Amniotic stem cell (primary cell): ENCODE data around the gene CIZ1.
"Not testable (repeated sequence)": the region's sequence is repeated elsewhere in the genome, so short reads cannot be mapped to it uniquely, and the experiment has no call there.

Source experiments
- DNase-seq: peaks from one replicate; lab custom pipeline; 2025; lab: John Stamatoyannopoulos, UW

CIZ1 gene, protein sequence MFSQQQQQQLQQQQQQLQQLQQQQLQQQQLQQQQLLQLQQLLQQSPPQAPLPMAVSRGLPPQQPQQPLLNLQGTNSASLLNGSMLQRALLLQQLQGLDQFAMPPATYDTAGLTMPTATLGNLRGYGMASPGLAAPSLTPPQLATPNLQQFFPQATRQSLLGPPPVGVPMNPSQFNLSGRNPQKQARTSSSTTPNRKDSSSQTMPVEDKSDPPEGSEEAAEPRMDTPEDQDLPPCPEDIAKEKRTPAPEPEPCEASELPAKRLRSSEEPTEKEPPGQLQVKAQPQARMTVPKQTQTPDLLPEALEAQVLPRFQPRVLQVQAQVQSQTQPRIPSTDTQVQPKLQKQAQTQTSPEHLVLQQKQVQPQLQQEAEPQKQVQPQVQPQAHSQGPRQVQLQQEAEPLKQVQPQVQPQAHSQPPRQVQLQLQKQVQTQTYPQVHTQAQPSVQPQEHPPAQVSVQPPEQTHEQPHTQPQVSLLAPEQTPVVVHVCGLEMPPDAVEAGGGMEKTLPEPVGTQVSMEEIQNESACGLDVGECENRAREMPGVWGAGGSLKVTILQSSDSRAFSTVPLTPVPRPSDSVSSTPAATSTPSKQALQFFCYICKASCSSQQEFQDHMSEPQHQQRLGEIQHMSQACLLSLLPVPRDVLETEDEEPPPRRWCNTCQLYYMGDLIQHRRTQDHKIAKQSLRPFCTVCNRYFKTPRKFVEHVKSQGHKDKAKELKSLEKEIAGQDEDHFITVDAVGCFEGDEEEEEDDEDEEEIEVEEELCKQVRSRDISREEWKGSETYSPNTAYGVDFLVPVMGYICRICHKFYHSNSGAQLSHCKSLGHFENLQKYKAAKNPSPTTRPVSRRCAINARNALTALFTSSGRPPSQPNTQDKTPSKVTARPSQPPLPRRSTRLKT

DNA sequence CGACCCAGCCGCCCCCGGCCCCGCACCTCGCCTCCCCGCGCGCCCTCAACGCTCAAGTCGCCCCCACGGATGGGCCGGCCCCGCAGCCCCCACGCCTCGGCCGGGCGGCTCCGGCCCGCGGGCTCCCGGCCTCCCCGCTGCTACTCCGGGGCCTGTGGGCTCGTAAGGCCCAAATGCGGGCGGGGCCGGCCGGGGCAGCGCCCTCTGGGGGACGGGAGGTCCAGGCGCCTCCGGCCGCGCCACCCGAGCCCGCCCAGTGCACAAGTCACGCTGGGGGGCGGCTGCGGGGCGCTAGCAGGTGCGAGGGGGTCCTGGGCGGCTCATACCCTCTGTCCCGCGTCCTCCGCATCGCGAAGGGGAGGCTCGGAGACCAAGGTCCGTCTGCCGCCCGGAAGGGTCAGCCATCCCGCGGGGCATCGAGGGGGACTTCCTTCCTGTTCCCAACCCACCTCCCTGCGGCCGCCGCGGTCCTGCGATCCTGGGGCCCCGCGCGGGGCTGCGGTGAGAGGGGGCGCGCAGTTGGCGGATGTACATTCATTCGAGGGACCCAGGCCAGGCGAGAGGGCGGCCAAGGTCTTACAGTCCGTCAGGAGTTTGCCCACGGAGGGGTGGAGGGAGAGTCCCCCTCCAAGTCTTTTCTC, at the start of gene CIZ1:
Gene CIZ1 (minus strand): TSS at position 167 of the 641 bp plus-strand sequence. CDS start 715 bp downstream, outside the sequence.
- DNase-seq: no peak

DNA sequence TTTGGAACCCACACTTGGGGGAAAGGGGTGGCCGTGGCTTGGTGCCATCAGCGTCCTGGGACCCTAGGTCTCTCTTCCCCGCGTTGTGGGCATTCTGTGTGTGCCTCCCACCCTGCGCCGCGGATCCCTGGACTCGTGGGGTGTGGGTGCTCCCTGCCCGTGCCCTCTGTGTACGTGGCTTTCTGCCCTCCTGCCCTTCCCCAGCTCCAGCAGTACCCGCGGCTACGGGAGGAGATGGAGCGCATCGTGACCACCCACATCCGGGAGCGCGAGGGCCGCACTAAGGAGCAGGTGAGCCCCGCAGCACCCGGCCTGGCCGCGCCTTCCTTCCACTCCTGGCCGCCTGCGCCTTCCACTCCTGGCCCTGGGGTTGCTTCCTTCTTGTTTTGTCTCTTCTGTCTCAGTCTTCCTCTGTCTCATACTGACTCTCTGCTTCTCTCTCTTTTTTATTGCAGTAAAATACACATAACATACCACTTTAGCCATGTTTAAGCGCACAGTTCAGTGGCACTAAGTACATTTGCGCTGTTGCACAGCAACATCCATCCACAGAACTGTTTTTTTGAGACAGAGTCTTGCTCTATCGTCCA, 42.5 kb upstream of the CIZ1 start:
- no peak for DNase-seq

DNA sequence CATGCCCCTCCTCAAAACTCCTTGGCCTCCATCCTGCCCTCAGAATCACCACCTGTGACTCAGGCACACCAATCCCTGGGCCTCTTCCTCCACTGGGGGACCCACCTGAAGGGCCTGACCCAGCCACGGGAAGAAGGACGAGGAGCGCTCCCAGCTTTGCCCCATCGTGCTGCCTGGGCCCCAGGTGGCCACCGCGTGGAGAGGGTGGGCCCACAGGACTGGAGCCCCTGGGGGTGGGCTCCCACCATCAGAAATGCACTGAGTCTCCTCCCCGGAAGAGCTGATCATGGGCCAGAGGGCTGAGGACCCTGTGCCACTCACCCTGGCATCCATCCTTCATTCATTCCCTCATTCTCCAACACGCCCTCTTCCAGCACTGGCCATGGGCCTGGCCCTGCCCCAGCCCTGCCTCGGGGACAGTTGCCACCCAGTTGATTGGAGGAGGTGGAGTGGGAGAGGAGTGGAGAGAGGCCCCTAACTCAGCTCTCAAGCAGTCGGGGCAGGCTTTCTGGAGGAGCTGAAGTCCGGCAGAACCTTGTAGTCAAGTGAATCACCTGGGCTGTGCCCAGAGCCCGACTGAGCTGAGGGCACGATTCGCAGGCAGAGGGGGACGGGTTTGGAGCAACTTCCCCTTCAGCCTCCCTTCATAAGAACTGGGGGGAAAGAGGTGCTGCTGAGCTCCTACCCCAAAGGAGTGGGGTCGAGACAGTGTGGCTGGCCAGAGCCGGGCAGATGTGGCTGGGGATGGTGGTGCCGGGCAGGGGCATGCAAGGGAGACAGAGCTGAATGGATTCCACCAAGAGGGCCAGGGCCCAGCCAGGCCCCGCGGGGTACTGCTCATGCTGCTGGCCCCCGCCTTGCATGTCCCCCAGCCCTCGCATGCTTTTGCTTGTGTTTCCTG, 41.4 kb upstream of the CIZ1 start:
- DNase-seq: no peak

DNA sequence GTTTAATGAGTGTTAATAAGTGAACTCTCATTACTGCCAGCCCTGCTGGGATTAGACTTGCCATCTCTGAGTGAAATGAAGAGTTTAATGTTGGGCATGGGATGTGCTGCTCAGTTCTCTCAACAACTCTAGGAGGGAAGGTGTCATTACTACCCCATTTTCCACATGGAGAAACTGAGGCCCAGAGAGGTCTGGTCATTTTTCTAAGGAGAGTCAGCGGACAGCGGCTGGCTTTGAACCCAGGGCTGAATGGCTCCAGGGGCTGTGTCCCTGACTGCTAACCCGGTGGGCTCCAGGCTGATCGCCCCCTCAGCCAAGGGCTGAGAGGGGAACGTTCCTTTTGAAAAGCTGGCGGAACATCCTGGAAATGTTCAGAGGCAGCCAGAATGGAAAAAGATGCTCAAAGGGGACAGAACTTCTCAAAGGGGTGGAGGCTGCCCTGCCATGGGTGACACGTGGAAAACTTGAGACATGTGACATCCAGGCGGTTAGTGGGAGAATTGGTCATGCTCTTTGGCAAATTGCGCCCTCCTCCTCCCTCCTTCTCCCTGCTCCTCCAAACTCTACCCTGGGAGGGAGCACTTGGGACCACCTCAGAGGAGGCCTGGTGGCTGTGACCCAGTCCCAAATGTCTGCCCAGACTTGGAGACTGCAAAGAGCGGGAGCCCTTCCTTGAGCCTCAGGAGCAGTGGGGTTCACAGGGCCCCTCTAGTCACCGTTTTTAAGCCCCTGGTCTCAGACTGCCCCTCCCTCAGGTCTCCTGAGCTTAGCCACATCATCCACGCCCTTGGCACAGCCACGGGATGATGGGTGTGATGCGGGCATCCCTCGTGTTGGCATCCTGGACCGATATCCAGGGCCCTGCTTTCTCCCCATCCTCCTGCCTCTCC, 40.5 kb upstream of the CIZ1 start:
- DNase-seq: no peak

DNA sequence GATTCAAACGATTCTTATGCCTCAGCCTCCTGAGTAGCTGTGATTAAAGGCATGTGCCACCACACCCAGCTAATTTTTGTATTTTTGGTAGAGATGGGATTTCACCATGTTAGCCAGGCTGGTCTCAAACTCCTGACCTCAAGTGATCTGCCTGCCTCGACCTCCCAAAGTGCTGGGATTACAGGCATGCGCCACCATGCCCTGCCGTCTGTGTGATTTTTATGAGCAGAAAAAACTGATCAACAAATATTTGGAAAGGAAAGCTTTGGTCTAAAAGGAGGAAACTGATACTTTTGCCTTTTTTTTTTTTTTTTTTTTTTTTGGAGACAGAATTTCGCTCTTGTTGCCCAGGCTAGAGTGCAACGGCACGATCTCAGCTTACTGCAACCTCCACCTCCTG, 39.5 kb upstream of the CIZ1 start:
- not testable (repeated sequence) for DNase-seq

DNA sequence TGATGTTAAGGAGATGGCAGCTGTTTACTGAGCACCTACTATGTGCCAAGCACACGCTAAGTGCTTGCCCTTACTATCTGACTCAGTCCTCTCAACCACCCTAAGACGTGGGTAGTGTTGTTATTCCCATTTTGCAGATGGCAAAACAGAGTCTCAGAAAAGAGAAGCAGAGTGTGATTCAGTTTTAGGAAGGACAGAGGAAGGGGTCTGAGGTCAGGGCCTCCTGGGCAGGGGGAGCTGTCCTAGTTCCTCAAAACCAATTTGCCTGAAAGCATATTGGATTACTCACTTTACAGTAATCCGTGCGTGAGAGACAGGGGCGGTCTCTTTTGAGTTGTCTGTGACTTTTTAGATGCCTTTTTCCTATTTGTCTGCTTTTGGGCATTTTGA, 35.0 kb upstream of the CIZ1 start:
- no peak for DNase-seq

DNA sequence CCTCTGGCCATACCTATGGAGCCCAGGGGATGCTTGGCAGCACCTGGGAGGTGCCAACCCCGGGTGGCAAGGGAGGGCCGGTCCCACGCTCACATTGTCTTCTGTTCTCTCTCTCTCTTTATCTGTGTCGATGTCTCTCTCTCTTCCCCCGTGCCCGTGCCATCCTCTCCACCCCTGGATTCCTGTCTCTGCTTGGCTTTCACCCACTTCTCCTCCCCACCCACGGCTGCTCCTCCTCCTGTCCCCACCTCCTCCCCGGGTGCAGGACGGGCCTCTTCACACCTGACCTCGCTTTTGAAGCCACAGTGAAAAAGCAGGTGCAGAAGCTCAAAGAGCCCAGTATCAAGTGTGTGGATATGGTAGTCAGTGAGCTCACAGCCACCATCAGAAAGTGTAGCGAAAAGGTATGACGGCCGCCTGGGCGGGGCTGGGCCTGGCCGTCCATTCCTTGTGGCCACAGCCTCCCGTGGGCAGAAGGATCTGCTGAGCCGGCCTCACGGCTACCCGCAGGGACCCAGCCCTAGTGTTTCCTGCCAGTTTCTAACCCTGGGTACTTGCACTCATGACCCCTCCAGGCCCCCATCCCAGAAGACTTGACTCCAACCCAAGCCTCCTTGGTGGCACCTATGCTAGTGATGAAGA, 34.5 kb upstream of the CIZ1 start:
- DNase-seq: no peak

DNA sequence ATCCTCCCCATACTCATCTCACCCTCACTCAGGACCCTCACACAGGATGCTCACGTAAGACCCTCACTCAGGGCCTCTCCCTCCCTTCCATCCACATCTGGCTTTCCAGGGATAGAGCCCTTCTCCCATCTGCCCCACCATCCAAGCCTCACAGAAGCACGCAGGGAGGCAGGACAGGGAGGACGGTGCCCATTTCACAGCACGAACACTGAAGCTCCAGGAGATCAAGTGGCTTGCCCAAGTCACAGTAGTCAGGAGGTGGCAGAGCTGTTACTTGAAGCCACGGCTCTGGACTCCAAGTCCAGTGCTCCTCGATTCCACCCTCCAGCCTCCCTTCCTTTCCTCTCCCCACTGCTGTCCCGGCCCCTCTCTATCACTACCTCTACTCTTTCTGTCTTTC, 33.5 kb upstream of the CIZ1 start:
- DNase-seq: no peak

DNA sequence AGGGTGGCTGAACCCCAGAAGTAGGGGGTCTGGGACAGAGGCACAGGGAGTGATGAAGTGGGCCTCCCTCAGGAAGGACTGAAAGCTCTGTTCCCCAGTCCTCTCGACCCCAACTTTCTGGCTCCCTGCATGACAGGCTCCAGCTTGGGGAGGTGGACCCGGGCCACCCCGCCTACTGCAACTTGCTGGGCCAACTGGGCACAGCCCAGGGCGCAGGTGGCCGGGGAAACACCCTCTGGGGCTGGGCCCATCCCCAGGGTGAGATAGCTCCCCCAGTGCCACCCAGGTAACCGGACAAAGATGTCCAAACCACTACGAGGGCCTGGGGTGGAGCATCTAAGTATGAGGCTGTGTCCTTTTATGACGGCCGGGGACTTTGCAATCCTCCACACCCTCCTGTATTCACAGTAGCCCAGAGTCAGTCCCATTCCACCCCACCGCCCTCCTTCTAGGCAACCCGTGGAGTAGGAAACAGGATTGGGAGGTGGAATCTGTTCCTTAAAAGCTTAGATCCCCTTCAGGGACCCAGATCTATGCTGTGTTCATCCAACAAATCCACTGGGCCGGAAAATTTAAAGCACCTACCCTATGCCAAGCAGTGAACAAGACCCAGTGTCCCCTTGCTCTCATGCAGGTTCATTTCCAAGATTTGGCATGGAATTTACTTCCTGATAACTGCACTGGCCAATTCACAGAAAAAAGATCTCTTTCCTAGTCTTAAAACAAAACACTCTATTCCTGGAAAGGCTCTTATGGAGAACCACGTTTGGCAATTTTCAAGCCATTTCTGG, 31.7 kb upstream of the CIZ1 start:
- no peak for DNase-seq

DNA sequence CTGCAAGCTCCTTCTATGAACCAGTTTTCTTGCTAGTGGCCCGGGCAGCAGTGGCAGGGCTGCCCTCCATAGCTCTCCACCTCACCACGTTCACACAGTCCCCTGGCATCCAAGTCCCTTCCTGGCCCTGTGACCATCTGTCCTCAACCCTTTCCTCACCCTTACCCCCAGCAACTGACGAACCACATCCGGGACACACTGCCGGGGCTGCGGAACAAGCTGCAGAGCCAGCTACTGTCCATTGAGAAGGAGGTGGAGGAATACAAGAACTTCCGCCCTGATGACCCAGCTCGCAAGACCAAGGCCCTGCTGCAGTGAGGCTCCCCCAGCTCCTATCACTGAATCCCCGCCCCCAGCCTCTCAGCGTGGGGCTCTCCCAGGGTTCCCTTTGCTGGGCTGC, 30.7 kb upstream of the CIZ1 start:
- DNase-seq: no peak

DNA sequence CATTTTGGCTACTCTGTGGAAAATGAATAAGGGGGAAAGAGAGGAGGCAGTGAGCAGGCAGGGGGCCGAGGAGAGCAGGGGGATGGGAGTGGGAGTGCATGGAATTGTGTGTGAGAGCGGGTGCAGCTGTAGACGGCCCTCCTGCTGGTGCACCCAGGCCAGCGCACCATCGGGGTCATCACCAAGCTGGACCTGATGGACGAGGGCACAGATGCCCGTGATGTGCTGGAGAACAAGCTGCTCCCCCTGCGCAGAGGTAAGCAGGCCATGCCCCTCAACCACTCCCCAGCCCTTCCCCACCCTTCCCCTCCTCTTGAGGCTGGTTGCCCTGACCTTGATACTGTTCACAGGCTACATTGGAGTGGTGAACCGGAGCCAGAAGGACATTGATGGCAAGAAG, 28.5 kb upstream of the CIZ1 start:
- no peak for DNase-seq

DNA sequence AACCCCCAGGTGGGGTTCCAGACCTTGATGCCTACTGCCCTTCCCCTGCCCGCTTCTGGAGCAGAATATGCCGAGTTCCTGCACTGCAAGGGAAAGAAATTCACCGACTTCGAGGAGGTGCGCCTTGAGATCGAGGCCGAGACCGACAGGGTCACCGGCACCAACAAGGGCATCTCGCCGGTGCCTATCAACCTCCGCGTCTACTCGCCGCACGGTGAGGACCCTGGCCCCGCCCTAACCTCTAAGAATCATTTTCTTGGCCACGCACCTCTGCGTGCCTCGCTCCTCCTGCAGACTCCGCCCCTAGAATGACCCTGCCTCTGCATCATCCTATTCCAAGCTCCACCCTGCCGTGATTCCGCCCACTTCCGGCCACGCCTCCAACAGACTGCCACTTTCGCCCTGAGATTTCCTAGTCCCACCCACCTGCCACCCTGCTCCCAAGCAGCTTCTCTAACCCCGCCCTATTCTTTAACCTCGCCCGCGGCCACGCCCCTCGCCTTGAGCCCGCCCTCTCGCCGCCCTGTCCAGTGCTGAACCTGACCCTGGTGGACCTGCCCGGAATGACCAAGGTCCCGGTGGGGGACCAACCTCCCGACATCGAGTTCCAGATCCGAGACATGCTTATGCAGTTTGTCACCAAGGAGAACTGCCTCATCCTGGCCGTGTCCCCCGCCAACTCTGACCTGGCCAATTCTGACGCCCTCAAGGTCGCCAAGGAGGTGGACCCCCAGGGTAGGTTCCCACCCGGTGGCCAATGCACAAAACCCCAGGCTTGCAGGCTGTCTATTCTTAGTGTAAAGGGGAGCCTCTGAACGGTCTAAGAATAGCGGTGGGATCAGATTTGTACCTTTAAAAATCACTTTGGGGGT, 27.4 kb upstream of the CIZ1 start:
- DNase-seq: no peak

DNA sequence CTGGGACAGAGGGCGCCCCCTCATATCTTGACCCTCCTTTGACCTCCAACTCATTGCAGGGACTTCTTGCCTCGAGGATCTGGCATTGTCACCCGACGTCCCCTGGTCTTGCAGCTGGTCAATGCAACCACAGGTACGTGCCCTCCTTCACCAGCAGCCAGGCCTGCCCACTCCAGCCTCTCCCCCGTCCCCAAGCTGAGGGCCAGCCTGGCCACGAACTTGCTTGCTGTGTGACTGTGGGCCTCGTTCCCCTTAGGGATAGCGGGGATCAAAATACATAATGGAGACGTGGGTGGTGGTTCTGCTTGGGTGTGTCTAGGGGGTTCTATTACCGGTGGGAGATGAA, 26.8 kb upstream of the CIZ1 start:
- DNase-seq: no peak

DNA sequence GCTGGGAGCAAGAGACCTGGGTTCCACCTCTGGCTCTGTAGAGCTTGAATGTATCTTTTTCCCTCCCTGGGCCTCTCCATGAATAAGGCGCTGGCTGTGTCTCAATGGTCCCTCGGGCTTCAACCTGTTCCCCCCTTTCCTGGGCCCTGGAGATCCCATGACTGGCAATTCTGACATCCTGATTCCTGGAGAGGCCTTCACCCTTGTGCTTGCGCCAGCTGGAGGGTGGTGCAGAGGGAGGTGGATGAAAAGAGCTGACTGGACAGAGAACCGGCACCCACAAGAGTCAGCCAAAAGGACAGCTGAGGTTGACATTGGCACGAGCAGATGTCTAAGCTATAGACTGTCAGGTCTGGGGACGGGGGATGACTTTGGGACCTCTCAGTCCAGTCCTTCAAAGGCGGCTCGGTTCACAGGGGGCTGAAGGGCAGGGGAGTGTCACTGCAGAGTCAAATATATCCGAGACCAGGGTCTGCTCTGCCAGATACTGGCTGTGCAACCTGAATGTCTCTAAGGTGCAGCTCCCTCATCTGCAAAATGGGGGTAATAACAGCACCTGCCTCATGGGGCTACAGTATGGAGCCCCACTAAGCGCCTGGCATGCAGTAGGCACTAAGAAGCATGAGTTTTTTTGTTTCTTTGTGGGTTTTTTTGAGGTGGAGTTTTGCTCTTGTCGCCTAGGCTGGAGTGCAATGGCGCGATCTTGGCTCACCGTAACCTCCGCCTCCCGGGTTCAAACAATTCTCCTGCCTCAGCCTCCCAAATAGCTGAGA, 25.6 kb upstream of the CIZ1 start:
- DNase-seq: no peak

DNA sequence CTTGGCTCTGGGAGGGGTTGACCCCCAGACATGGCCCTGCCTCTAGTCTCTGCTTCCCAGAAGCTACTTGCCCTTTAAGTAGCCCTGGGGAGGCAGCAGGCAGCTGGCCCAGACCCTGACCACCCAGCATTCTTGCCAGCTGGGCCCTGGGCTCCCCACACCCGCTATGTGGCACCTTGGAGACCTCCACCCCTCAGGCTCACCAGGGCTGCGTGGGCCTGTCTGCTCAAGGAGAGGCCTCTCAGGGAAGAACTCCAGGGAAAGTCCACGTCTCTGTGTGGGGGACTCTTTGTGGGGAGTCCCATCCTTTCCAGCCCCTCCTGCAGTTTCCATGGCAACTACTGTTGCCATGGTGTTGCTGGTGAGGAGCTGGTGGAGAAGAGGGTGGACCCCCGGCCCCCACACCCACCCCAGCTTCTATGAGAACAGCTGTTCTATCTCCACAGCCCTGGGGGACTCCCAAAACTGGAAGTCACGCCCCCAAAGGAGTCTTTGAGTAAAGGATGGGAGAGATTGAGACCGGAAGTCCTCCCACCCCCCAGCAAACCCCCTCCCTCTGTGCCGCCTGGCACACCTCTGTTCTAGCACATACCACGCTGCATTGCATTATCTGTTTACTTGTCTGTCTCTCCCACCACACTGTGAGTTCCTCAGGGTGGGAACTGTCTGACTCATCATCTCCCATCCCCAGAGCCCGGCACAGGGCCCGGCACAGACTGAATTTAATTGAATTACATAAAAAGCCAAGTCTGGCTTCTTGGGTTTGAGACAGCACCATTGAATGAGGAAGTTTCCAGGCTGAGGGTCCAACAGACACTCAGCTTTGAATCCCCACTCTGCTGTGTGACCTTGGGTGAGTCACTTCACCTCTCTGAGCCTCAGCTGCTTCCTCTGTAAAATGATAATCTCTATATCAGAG, 24.4 kb upstream of the CIZ1 start:
- DNase-seq: no peak
